WTC11 (cell line): ENCODE results near the gene CYB561D2. TPM values are rescaled to one million over a fixed set of nuclear protein-coding genes. Genes with fewer than 3 reads are reported as not detected.

ENCODE experiments used
- ATAC-seq: fragments of 200-7000 bp; cut with Tn5 transposase; 2 replicates; pipeline ENCODE4 v1.10.0; 2021; ENCODE audit warnings: mild to moderate bottlenecking, moderate library complexity
- CTCF ChIA-PET: fragments of 300-600 bp; sonication (Branson Sonifier 250); formaldehyde crosslinking; loops from one replicate; lab custom pipeline; 2021; ENCODE audit warnings: antibody characterized with exemption; lab: Charles Lee
- POLR2A ChIA-PET: fragments of 350-600 bp; sonication (Branson Sonifier 250); formaldehyde crosslinking; loops from one replicate; lab custom pipeline; 2021; ENCODE audit warnings: antibody characterized with exemption; lab: Charles Lee
- DNase-seq: peaks from one replicate; pipeline ENCODE4 v3.0.0; 2021; ENCODE audit warnings: low spot score
- H3K27ac Mint-ChIP-seq: 2 replicates; pipeline ENCODE4 v1.8.0; 2021; ENCODE audit warnings: mixed read lengths
- H3K27me3 Mint-ChIP-seq: 2 replicates; pipeline ENCODE4 v1.8.0; 2021; ENCODE audit warnings: low read depth, mild to moderate bottlenecking, moderate library complexity, mixed read lengths
- H3K36me3 Mint-ChIP-seq: 2 replicates; pipeline ENCODE4 v1.8.0; 2021; ENCODE audit warnings: mixed read lengths
- H3K4me1 Mint-ChIP-seq: 2 replicates; pipeline ENCODE4 v1.8.0; 2022; ENCODE audit warnings: mixed read lengths
- H3K4me3 Mint-ChIP-seq: 2 replicates; pipeline ENCODE4 v1.8.0; 2021; ENCODE audit warnings: mild to moderate bottlenecking, moderate library complexity, mixed read lengths
- H3K9me3 Mint-ChIP-seq: 2 replicates; pipeline ENCODE4 v1.8.0; 2021; ENCODE audit warnings: mixed read lengths
- ATF3 ChIP-seq: sonication (generic); formaldehyde crosslinking; conservative IDR thresholded peaks from 2 replicates; pipeline ENCODE4 v1.8.1; 2022; ENCODE audit warnings: mild to moderate bottlenecking, missing genetic modification reagents
- CBFB ChIP-seq: sonication (generic); formaldehyde crosslinking; IDR thresholded peaks from 2 replicates; pipeline ENCODE4 v1.8.1; 2022; ENCODE audit warnings: mild to moderate bottlenecking, low read depth, missing genetic modification reagents
- CDX4 ChIP-seq: fragments of 250-450 bp; sonication (Bioruptor Pico); IDR thresholded peaks from 2 replicates; pipeline ENCODE4 v1.9.0; 2021; ENCODE audit warnings: moderate library complexity, mild to moderate bottlenecking, inconsistent platforms, borderline replicate concordance
- E2F1 ChIP-seq: sonication (generic); formaldehyde crosslinking; IDR thresholded peaks from 2 replicates; pipeline ENCODE4 v1.8.0; 2022; ENCODE audit warnings: mild to moderate bottlenecking, missing genetic modification reagents
- ERG ChIP-seq: fragments of 250-450 bp; sonication (Bioruptor Pico); IDR thresholded peaks from 2 replicates; pipeline ENCODE4 v1.8.0; 2021; ENCODE audit warnings: mild to moderate bottlenecking
- ETV6 ChIP-seq: sonication (generic); formaldehyde crosslinking; IDR thresholded peaks from 2 replicates; pipeline ENCODE4 v1.8.1; 2022; ENCODE audit warnings: mild to moderate bottlenecking, missing genetic modification reagents
- FOXJ3 ChIP-seq: sonication (generic); formaldehyde crosslinking; IDR thresholded peaks from 2 replicates; pipeline ENCODE4 v1.9.0; 2021; ENCODE audit warnings: missing genetic modification reagents, mild to moderate bottlenecking, borderline replicate concordance
- FOXK1 ChIP-seq: sonication (generic); formaldehyde crosslinking; IDR thresholded peaks from 2 replicates; pipeline ENCODE4 v1.8.0; 2022; ENCODE audit warnings: mild to moderate bottlenecking, moderate library complexity, missing genetic modification reagents
- FOXP4 ChIP-seq: sonication (generic); formaldehyde crosslinking; IDR thresholded peaks from 2 replicates; pipeline ENCODE4 v1.8.0; 2022; ENCODE audit warnings: mild to moderate bottlenecking, missing genetic modification reagents
- HMGXB4 ChIP-seq: sonication (generic); formaldehyde crosslinking; IDR thresholded peaks from 2 replicates; pipeline ENCODE4 v1.8.1; 2023; ENCODE audit warnings: mild to moderate bottlenecking, moderate library complexity, missing genetic modification reagents
- KAT7 ChIP-seq: sonication (generic); formaldehyde crosslinking; IDR thresholded peaks from 2 replicates; pipeline ENCODE4 v1.8.1; 2023; ENCODE audit warnings: missing genetic modification reagents, mild to moderate bottlenecking, borderline replicate concordance
- MXD4 ChIP-seq: fragments of 250-450 bp; sonication (Bioruptor Pico); IDR thresholded peaks from 2 replicates; pipeline ENCODE4 v1.8.0; 2021; ENCODE audit warnings: mild to moderate bottlenecking, moderate library complexity, borderline replicate concordance
- MYBL2 ChIP-seq: sonication (generic); formaldehyde crosslinking; IDR thresholded peaks from 2 replicates; pipeline ENCODE4 v1.8.1; 2023; ENCODE audit warnings: mild to moderate bottlenecking, moderate library complexity, missing genetic modification reagents
- NFE2L1 ChIP-seq: sonication (generic); formaldehyde crosslinking; IDR thresholded peaks from 2 replicates; pipeline ENCODE4 v1.8.1; 2023; ENCODE audit warnings: missing genetic modification reagents
- NR1H2 ChIP-seq: sonication (generic); formaldehyde crosslinking; IDR thresholded peaks from 2 replicates; pipeline ENCODE4 v1.9.0; 2021; ENCODE audit warnings: mild to moderate bottlenecking, moderate library complexity, missing genetic modification reagents
- RELA ChIP-seq: sonication (generic); formaldehyde crosslinking; IDR thresholded peaks from 2 replicates; pipeline ENCODE4 v1.8.1; 2022; ENCODE audit warnings: missing genetic modification reagents, mild to moderate bottlenecking, borderline replicate concordance
- STAT6 ChIP-seq: sonication (generic); formaldehyde crosslinking; conservative IDR thresholded peaks from 2 replicates; pipeline ENCODE4 v1.8.1; 2023; ENCODE audit warnings: mild to moderate bottlenecking, low read depth, missing genetic modification reagents, moderate library complexity
- TEAD1 ChIP-seq: sonication (generic); formaldehyde crosslinking; IDR thresholded peaks from 2 replicates; pipeline ENCODE4 v1.8.0; 2022; ENCODE audit warnings: mild to moderate bottlenecking, missing genetic modification reagents
- TP53 ChIP-seq: sonication (generic); formaldehyde crosslinking; IDR thresholded peaks from 2 replicates; pipeline ENCODE4 v1.8.1; 2023; ENCODE audit warnings: mild to moderate bottlenecking, missing genetic modification reagents
- ZBTB21 ChIP-seq: sonication (generic); formaldehyde crosslinking; IDR thresholded peaks from 2 replicates; pipeline ENCODE4 v1.8.1; 2023; ENCODE audit warnings: mild to moderate bottlenecking, missing genetic modification reagents, borderline replicate concordance
- ZNF138 ChIP-seq: sonication (generic); formaldehyde crosslinking; conservative IDR thresholded peaks from 2 replicates; pipeline ENCODE4 v1.8.1; 2022; ENCODE audit warnings: mild to moderate bottlenecking, moderate library complexity, missing genetic modification reagents
- ZNF317 ChIP-seq: sonication (generic); formaldehyde crosslinking; IDR thresholded peaks from 2 replicates; pipeline ENCODE4 v1.8.1; 2023; ENCODE audit warnings: low read depth, mild to moderate bottlenecking, moderate library complexity, missing genetic modification reagents, borderline replicate concordance
- ZNF396 ChIP-seq: fragments of 250-450 bp; sonication (Bioruptor Pico); IDR thresholded peaks from 2 replicates; pipeline ENCODE4 v1.8.0; 2021; ENCODE audit warnings: mild to moderate bottlenecking, moderate library complexity, borderline replicate concordance
- total RNA-seq: library from RNA; stranded (reverse); gene quantifications from 3 replicates; pipeline ENCODE4 v1.2.3, GENCODE V29; 2021

Gene CYB561D2
- total RNA-seq, 1 experiment from 2014 or later, result 9.8 TPM

- TF ChIP-seq KAT7 (0 out of 2 replicates have a peak, but pooled peaks have one; percentile 12), ZNF138 (no peak), MXD4 (CRISPR knock-in tag) (no peak), FOXK1 (CRISPR knock-in tag) (peak; percentile 75; the same call in 1 of the 2 replicates), NR1H2 (CRISPR knock-in tag) (no peak), MYBL2 (peak; percentile 71; the same call in 1 of the 2 replicates), FOXJ3 (CRISPR knock-in tag) (no peak), TP53 (no peak), ETV6 (CRISPR knock-in tag) (peak; percentile 46; the same call in 1 of the 2 replicates), ERG (CRISPR knock-in tag) (no peak), NFE2L1 (no peak)
These were observed 8.5 kb downstream of the CYB561D2 start, which contains the start of gene TMEM115 (continued) for GRCh38 chr3:50358911-50359759.

- peak overlapping the region; percentile 32; the same call in 1 of the 2 replicates for H3K27ac Mint-ChIP-seq
- TF ChIP-seq CDX4 (no peak), TEAD1 (CRISPR knock-in tag) (no peak), RELA (CRISPR knock-in tag) (no peak), ZNF317 (CRISPR knock-in tag) (no peak), E2F1 (no peak), ZNF396 (no peak), ATF3 (CRISPR knock-in tag) (no peak), STAT6 (no peak), FOXK1 (CRISPR knock-in tag) (0 out of 2 replicates have a peak, but pooled peaks have one; percentile 8), CBFB (0 out of 2 replicates have a peak, but pooled peaks have one; percentile 35), HMGXB4 (no peak), ZBTB21 (CRISPR knock-in tag) (no peak), ERG (CRISPR knock-in tag) (no peak), FOXP4 (CRISPR knock-in tag) (no peak)
- TF ChIP-seq, all 79 proteins: peak for 2
- peaks cover 9% of the 10 kb centered on the region for H3K36me3 Mint-ChIP-seq
- DNase-seq (no peak), ATAC-seq (peak; percentile 1)
- peak overlapping the region; percentile 93 for H3K4me3 Mint-ChIP-seq
- H3K4me1 Mint-ChIP-seq, result peaks cover 24% of the 10 kb centered on the region
- H3K9me3 Mint-ChIP-seq, result no peaks in the 10 kb centered on the region
- ChIA-PET POLR2A (no interaction called here), CTCF (interaction anchor here (1.3 kb wide), 1 partner anchor 12 kb away, joined by 7 read pairs; no protein-coding TSS in a partner anchor)
- peaks cover 24% of the 10 kb centered on the region for H3K27me3 Mint-ChIP-seq
These were observed 9.1 kb downstream of the CYB561D2 start for GRCh38 chr3:50359760-50360110.
